H1 (cell line): ENCODE measurements around the gene RNASE7. TPM values are rescaled to one million over a fixed set of nuclear protein-coding genes. Genes with fewer than 3 reads are reported as not detected.

Experiments
- CTCF ChIA-PET: fragments of 300-600 bp; sonication (Branson Sonifier 250); formaldehyde crosslinking; loops from one replicate; lab custom pipeline; 2021; ENCODE audit not compliant: partially characterized antibody; lab: Charles Lee
- POLR2A ChIA-PET: fragments of 300-600 bp; sonication (Branson Sonifier 250); formaldehyde crosslinking; loops from one replicate; lab custom pipeline; 2021; ENCODE audit warnings: inconsistent platforms; ENCODE audit not compliant: partially characterized antibody; lab: Charles Lee
- DNase-seq, 2 experiments: peaks; one replicate each; pipeline versions ENCODE4 v3.0.0 to v3.0.0-alpha.2; 2010 to 2022; ENCODE audit warnings: low spot score in 2 of 2, low read depth in 1 of 2, mixed read lengths in 1 of 2
- FAIRE-seq: peaks from 2 replicates; lab custom pipeline; 2011; peaks lifted over from hg19 to GRCh38; lab: Jason Lieb, UNC
- H2AFZ ChIP-seq: 2 replicates; pipeline ENCODE4 v1.8.1; 2012; ENCODE audit warnings: low read length, inconsistent platforms
- H2AK5ac ChIP-seq: 2 replicates; pipeline ENCODE4 v1.6.1; 2013; ENCODE audit warnings: low read depth, low read length
- H2BK120ac ChIP-seq: replicated peaks from 2 replicates; pipeline ENCODE3; 2013; ENCODE audit warnings: low read depth, low read length, inconsistent platforms
- H2BK12ac ChIP-seq: 2 replicates; pipeline ENCODE4 v1.6.1; 2013; ENCODE audit warnings: low read depth, low read length
- H2BK15ac ChIP-seq: 2 replicates; pipeline ENCODE4 v1.6.1; 2013; ENCODE audit warnings: low read length
- H2BK20ac ChIP-seq: 2 replicates; pipeline ENCODE4 v1.6.1; 2013; ENCODE audit warnings: low read length
- H2BK5ac ChIP-seq: 2 replicates; pipeline ENCODE4 v1.6.1; 2013; ENCODE audit warnings: low read depth, low read length
- H3K14ac ChIP-seq: 2 replicates; pipeline ENCODE4 v1.6.1; 2013; ENCODE audit warnings: inconsistent platforms; ENCODE audit not compliant: insufficient read length
- H3K18ac ChIP-seq: 2 replicates; pipeline ENCODE4 v1.6.1; 2013; ENCODE audit warnings: low read length; ENCODE audit errors: extremely low read depth
- H3K23ac ChIP-seq: 2 replicates; pipeline ENCODE4 v1.6.1; 2013; ENCODE audit warnings: inconsistent platforms; ENCODE audit not compliant: insufficient read length
- H3K23me2 ChIP-seq: 2 replicates; pipeline ENCODE4 v1.6.1; 2013; ENCODE audit warnings: low read depth, low read length
- H3K27ac ChIP-seq: 2 replicates; pipeline ENCODE4 v1.6.1; 2011; ENCODE audit warnings: low read depth, low read length, inconsistent platforms
- H3K27me3 ChIP-seq, 4 experiments: replicated peaks in 1 of 4; 1 replicate in 1 of 4; 2 replicates in 3 of 4; pipeline versions ENCODE4 v1.6.1 to v1.8.1; 2011 to 2013; ENCODE audit warnings: low read length in 3 of 4, mild to moderate bottlenecking in 3 of 4, inconsistent platforms in 2 of 4, mixed read lengths in 2 of 4, moderate library complexity in 1 of 4; ENCODE audit not compliant: control insufficient read depth in 3 of 4, insufficient read depth in 3 of 4; ENCODE audit errors: extremely low read depth in 1 of 4
- H3K36me3 ChIP-seq, 4 experiments: 2 replicates each; pipeline versions ENCODE4 v1.6.1 to v1.8.1; 2011 to 2013; ENCODE audit warnings: mild to moderate bottlenecking in 4 of 4, low read length in 3 of 4, moderate library complexity in 2 of 4, control low read depth in 1 of 4, inconsistent platforms in 1 of 4; ENCODE audit not compliant: insufficient read depth in 4 of 4, control insufficient read depth in 2 of 4
- H3K4ac ChIP-seq: replicated peaks from 2 replicates; pipeline ENCODE3; 2013; ENCODE audit warnings: low read length, low read depth, mixed read lengths, inconsistent platforms; ENCODE audit not compliant: insufficient read length
- H3K4me1 ChIP-seq, 4 experiments: replicated peaks in 1 of 4; 1 replicate in 1 of 4; 2 replicates in 3 of 4; pipeline versions ENCODE4 v1.6.1 to v1.8.1; 2011 to 2013; ENCODE audit warnings: low read length in 3 of 4, inconsistent platforms in 2 of 4, mixed read lengths in 1 of 4; ENCODE audit not compliant: insufficient read depth in 4 of 4, control insufficient read depth in 3 of 4
- H3K4me2 ChIP-seq, 2 experiments: 2 replicates each; pipeline versions ENCODE4 v1.6.1 to v1.8.1; 2011 to 2013; ENCODE audit warnings: low read depth in 2 of 2, low read length in 2 of 2, control low read depth in 1 of 2, inconsistent platforms in 1 of 2, mild to moderate bottlenecking in 1 of 2; ENCODE audit not compliant: insufficient read depth in 1 of 2
- H3K4me3 ChIP-seq, 4 experiments: fragments of 200-600, 300-600 bp in 1 of 4; sonication (generic), shearing (Covaris generic), sonication (Bioruptor Twin) in 1 of 4; 2 replicates each; pipeline versions ENCODE4 v1.5.1 to v1.8.1; 2011 to 2016; ENCODE audit warnings: low read length in 4 of 4, low read depth in 3 of 4, control low read depth in 2 of 4, inconsistent platforms in 2 of 4, mild to moderate bottlenecking in 2 of 4, mixed read lengths in 1 of 4, moderate library complexity in 1 of 4; ENCODE audit not compliant: insufficient read depth in 2 of 4; ENCODE audit errors: extremely low read depth in 1 of 4
- H3K56ac ChIP-seq: replicated peaks from 2 replicates; pipeline ENCODE3; 2013; ENCODE audit warnings: low read depth, mild to moderate bottlenecking, mixed read lengths, low read length, inconsistent platforms; ENCODE audit not compliant: insufficient read length
- H3K79me1 ChIP-seq: 2 replicates; pipeline ENCODE4 v1.6.1; 2013; ENCODE audit warnings: low read depth, low read length, control low read depth
- H3K79me2 ChIP-seq, 2 experiments: 2 replicates each; pipeline versions ENCODE4 v1.6.1 to v1.8.1; 2012 to 2013; ENCODE audit warnings: low read length in 2 of 2, mild to moderate bottlenecking in 2 of 2, inconsistent platforms in 1 of 2; ENCODE audit not compliant: insufficient read depth in 2 of 2, control insufficient read depth in 1 of 2
- H3K9ac ChIP-seq, 4 experiments: replicated peaks in 1 of 4; 1 replicate in 1 of 4; 2 replicates in 3 of 4; pipeline versions ENCODE4 v1.6.1 to v1.8.1; 2011 to 2013; ENCODE audit warnings: low read depth in 3 of 4, low read length in 3 of 4, control low read depth in 2 of 4, mild to moderate bottlenecking in 2 of 4, moderate library complexity in 2 of 4, inconsistent platforms in 1 of 4; ENCODE audit errors: extremely low read depth in 1 of 4
- H3K9me3 ChIP-seq, 2 experiments: 2 replicates each; pipeline versions ENCODE4 v1.6.1 to v1.8.1; 2012 to 2013; ENCODE audit warnings: mild to moderate bottlenecking in 2 of 2, moderate library complexity in 2 of 2, control low read depth in 1 of 2, inconsistent platforms in 1 of 2, low read depth in 1 of 2, low read length in 1 of 2, mixed read lengths in 1 of 2; ENCODE audit not compliant: insufficient read depth in 2 of 2
- H4K20me1 ChIP-seq, 2 experiments: replicated peaks in 1 of 2; 2 replicates each; pipeline versions ENCODE3 to v1.8.1; 2011 to 2013; ENCODE audit warnings: inconsistent platforms in 2 of 2, low read length in 2 of 2, mild to moderate bottlenecking in 1 of 2; ENCODE audit not compliant: insufficient read depth in 2 of 2, control insufficient read depth in 1 of 2
- H4K5ac ChIP-seq: 2 replicates; pipeline ENCODE4 v1.6.1; 2013; ENCODE audit warnings: low read length, low read depth, mixed read lengths, inconsistent platforms; ENCODE audit not compliant: insufficient read length
- H4K8ac ChIP-seq: 2 replicates; pipeline ENCODE4 v1.8.0; 2013; ENCODE audit warnings: mild to moderate bottlenecking, moderate library complexity, low read length, inconsistent platforms; ENCODE audit not compliant: insufficient read depth; ENCODE audit errors: extremely low read depth
- H4K91ac ChIP-seq: replicated peaks from 2 replicates; pipeline ENCODE3; 2013; ENCODE audit warnings: low read length, mixed read lengths, inconsistent platforms; ENCODE audit not compliant: insufficient read length
- BACH1 ChIP-seq: IDR thresholded peaks from 2 replicates; pipeline ENCODE4 v1.6.1; 2012; ENCODE audit warnings: low read length, improper control_type of control experiment
- CBX5 ChIP-seq: fragments of 300-800, 300-1000 bp; sonication (generic); IDR thresholded peaks from 2 replicates; pipeline ENCODE4 v1.7.1; 2016; ENCODE audit warnings: antibody characterized with exemption, low read length, low read depth
- CTBP2 ChIP-seq: IDR thresholded peaks from 2 replicates; pipeline ENCODE4 v1.7.0; 2011; ENCODE audit warnings: borderline replicate concordance, mild to moderate bottlenecking, moderate library complexity, mixed read lengths, low read length; ENCODE audit not compliant: insufficient read depth, insufficient read length
- EP300 ChIP-seq, 2 experiments: IDR thresholded peaks; 1 replicate in 1 of 2; 2 replicates in 1 of 2; pipeline ENCODE4 v1.6.1; 2011 to 2012; ENCODE audit warnings: low read depth in 2 of 2, low read length in 2 of 2, mild to moderate bottlenecking in 2 of 2, borderline replicate concordance in 1 of 2, inconsistent platforms in 1 of 2, moderate library complexity in 1 of 2
- KDM4A ChIP-seq: IDR thresholded peaks from one replicate; pipeline ENCODE4 v1.7.1; 2012; ENCODE audit warnings: low read depth, mild to moderate bottlenecking, moderate library complexity, low read length, inconsistent platforms; ENCODE audit not compliant: severe bottlenecking
- POLR2AphosphoS5 ChIP-seq: IDR thresholded peaks from 2 replicates; pipeline ENCODE4 v1.6.1; 2011; ENCODE audit warnings: low read depth, low read length
- SUZ12 ChIP-seq: fragments of 200-600 bp; sonication (generic); IDR thresholded peaks from 2 replicates; pipeline ENCODE4 v1.6.1; 2012; ENCODE audit warnings: mild to moderate bottlenecking, inconsistent platforms, low read length, moderate library complexity, mixed read lengths
- TAF1 ChIP-seq: IDR thresholded peaks from 2 replicates; pipeline ENCODE4 v1.6.1; 2011; ENCODE audit warnings: mild to moderate bottlenecking, low read depth, low read length
- TCF12 ChIP-seq: IDR thresholded peaks from 2 replicates; pipeline ENCODE4 v1.6.1; 2011; ENCODE audit warnings: low read depth, mild to moderate bottlenecking, low read length
- TEAD4 ChIP-seq: IDR thresholded peaks from 2 replicates; pipeline ENCODE4 v1.6.1; 2012; ENCODE audit warnings: low read depth, low read length, inconsistent platforms, mixed read lengths
- WGBS, 2 experiments: shearing (Covaris generic) in 1 of 2; methylation state at CpG; one replicate each; pipeline versions ENCODE4 v1.1.6 to v1.1.7; 2013 to 2015; ENCODE audit warnings: low lambda C conversion rate in 2 of 2, mixed read lengths in 2 of 2, inconsistent platforms in 1 of 2, low coverage in 1 of 2, missing lambda C conversion rate in 1 of 2; ENCODE audit not compliant: insufficient replicate concordance in 2 of 2, insufficient coverage in 1 of 2, insufficient read length in 1 of 2; ENCODE audit errors: extremely low coverage in 1 of 2, missing lambda C conversion rate in 1 of 2; 5-methylcytosine and 5-hydroxymethylcytosine counted together
- polyA plus RNA-seq, 7 experiments: library from polyadenylated mRNA; depleted of rRNA in 3 of 7; stranded (reverse) in 5 of 7; unstranded in 2 of 7; fragments of >200 nt in 5 of 7; fragments of 200-250 nt in 2 of 7; gene quantifications; 1 replicate in 5 of 7; 2 replicates in 1 of 7; 4 replicates in 1 of 7; pipeline versions ENCODE4 v1.2.1 to v1.2.3, GENCODE V29; 2011 to 2013; ENCODE audit warnings: missing spikeins in 2 of 7, mixed read lengths in 2 of 7
- total RNA-seq: library from RNA; stranded (reverse); fragmentation: NEBNext Ultra II Directional; extraction: Animal tissue kit (Norgen Biotek cat#: 25700); gene quantifications from 2 replicates; pipeline ENCODE4 v1.2.1, GENCODE V29; 2021

The RNASE7 gene
- total and polyA plus RNA-seq, 2 of the 8 experiments (the other 6 are each of a cell fraction or from before 2014, with no cell fraction given), result not detected

- H2AFZ ChIP-seq, result no peak overlapping the region
- peaks cover 19 to 37% (median 28%) of the 10 kb centered on the region in 4 experiments for H3K36me3 ChIP-seq
- H2BK20ac ChIP-seq, result no peak overlapping the region
- H3K9me3 ChIP-seq, result no peaks in the 10 kb centered on the region
- no peak for DNase-seq
- no peak overlapping the region for H3K56ac ChIP-seq
- H4K91ac ChIP-seq, result no peak overlapping the region
- peaks cover 0 to 2% of the 10 kb centered on the region in 2 experiments for H4K20me1 ChIP-seq
- no peaks in the 10 kb centered on the region for H3K27me3 ChIP-seq
- TF ChIP-seq KDM4A (no peak), POLR2AphosphoS5 (no peak), EP300 (IDR thresholded peaks at IDR 0.05; ENCODE audit: borderline replicate concordance in 1 of 2, low read depth in 2 of 2, low read length in 2 of 2) (no peak), CTBP2 (no peak), CBX5 (no peak), TAF1 (no peak), TEAD4 (no peak), BACH1 (no peak), TCF12 (no peak), SUZ12 (no peak)
- TF ChIP-seq, all 59 proteins: peak for 0
- POLR2A ChIA-PET, result interaction anchor here (0.6 to 1.8 kb wide), 9 partner anchors 10 to 465 kb away, joined by 3 to 5 read pairs (median 4); no protein-coding TSS in a partner anchor
- peaks cover 2 to 6% (median 5%) of the 10 kb centered on the region in 4 experiments; a peak in 5 of 7 replicates for H3K4me1 ChIP-seq
- H3K27ac ChIP-seq, result no peak overlapping the region
- H3K79me1 ChIP-seq, result no peaks in the 10 kb centered on the region
- H3K4me2 ChIP-seq, result 0 out of 4 replicates have a peak overlapping the region, but pooled peaks of 1 of the 2 experiments have one; percentile 3
- no peak overlapping the region for H4K5ac ChIP-seq
- no peak overlapping the region for H2AK5ac ChIP-seq
- CTCF ChIA-PET, result interaction anchor here (0.7 to 10.6 kb wide), 18 partner anchors 8 to 307 kb away, joined by 3 to 117 read pairs (median 4); no protein-coding TSS in a partner anchor
- no peak overlapping the region for H3K18ac ChIP-seq
- no peak overlapping the region for H3K14ac ChIP-seq
- no peak overlapping the region for H4K8ac ChIP-seq
- no peak overlapping the region for H3K4ac ChIP-seq
- H3K4me3 ChIP-seq, result no peak overlapping the region
- no peaks in the 10 kb centered on the region; the same call in 1 of the 2 replicates for H3K23me2 ChIP-seq
- no peaks in the 10 kb centered on the region for H3K79me2 ChIP-seq
- no peak overlapping the region for H2BK120ac ChIP-seq
- no peak overlapping the region for H2BK12ac ChIP-seq
- WGBS, 2 experiments, result 91% methylated on average over 3 of the region's 3 CpGs; no CpG with 5 or more reads in 1 of the 2 experiments
- H2BK5ac ChIP-seq, result no peak overlapping the region
- H2BK15ac ChIP-seq, result no peak overlapping the region
- FAIRE-seq, result no peak
- no peak overlapping the region for H3K23ac ChIP-seq
- H3K9ac ChIP-seq, result no peak overlapping the region
Observed at GRCh38 chr14:20998139-20998538, 44.0 kb upstream of the RNASE7 start.
